CD4-positive, alpha-beta memory T cell (primary cell): ENCODE measurements around the gene ITSN2. TPM values are rescaled to one million over a fixed set of nuclear protein-coding genes. Genes with fewer than 3 reads are reported as not detected.

Source experiments
- CTCF ChIA-PET: fragments of 350-600 bp; sonication (Branson Sonifier 250); formaldehyde crosslinking; loops from one replicate; lab custom pipeline; 2021; ENCODE audit warnings: inconsistent platforms; ENCODE audit not compliant: partially characterized antibody; lab: Charles Lee
- POLR2A ChIA-PET: fragments of 350-600 bp; sonication (Branson Sonifier 250); formaldehyde crosslinking; loops from one replicate; lab custom pipeline; 2021; ENCODE audit not compliant: partially characterized antibody; lab: Charles Lee
- DNase-seq, 5 donors: peaks; one replicate each; pipeline versions ENCODE4 v3.0.0 to v3.0.0-alpha.2; 2020 to 2022; ENCODE audit warnings: mixed read lengths in 1 of 5
- H3K27ac ChIP-seq: one replicate; pipeline ENCODE4 v1.7.0; 2013; ENCODE audit warnings: low read depth, low read length
- H3K27me3 ChIP-seq: 2 replicates; pipeline ENCODE4 v1.7.0; 2013; ENCODE audit warnings: mild to moderate bottlenecking, low read length, moderate library complexity; ENCODE audit not compliant: insufficient read depth
- H3K36me3 ChIP-seq: 2 replicates; pipeline ENCODE4 v1.7.0; 2013; ENCODE audit warnings: mild to moderate bottlenecking, low read length, moderate library complexity; ENCODE audit not compliant: insufficient read depth
- H3K4me1 ChIP-seq: 2 replicates; pipeline ENCODE4 v1.7.0; 2013; ENCODE audit warnings: mild to moderate bottlenecking, low read length, moderate library complexity; ENCODE audit not compliant: insufficient read depth
- H3K4me3 ChIP-seq, 2 donors: one replicate each; pipeline ENCODE4 v1.7.0; 2013; ENCODE audit warnings: low read length in 2 of 2, mild to moderate bottlenecking in 1 of 2
- H3K9me3 ChIP-seq, 2 donors: one replicate each; pipeline ENCODE4 v1.7.0; 2013; ENCODE audit warnings: low read length in 2 of 2, control low read depth in 1 of 2; ENCODE audit not compliant: control insufficient read depth in 1 of 2
- H3K27ac Mint-ChIP-seq, 7 donors: one replicate each; pipeline ENCODE4 v1.8.0; 2020 to 2021; ENCODE audit warnings: mixed read lengths in 7 of 7, mild to moderate bottlenecking in 6 of 7, inconsistent platforms in 3 of 7, moderate library complexity in 3 of 7
- H3K27me3 Mint-ChIP-seq, 2 donors: one replicate each; pipeline ENCODE4 v1.8.0; 2020 to 2021; ENCODE audit warnings: mixed read lengths in 2 of 2
- H3K36me3 Mint-ChIP-seq, 2 donors: one replicate each; pipeline ENCODE4 v1.8.0; 2020 to 2021; ENCODE audit warnings: mixed read lengths in 2 of 2, inconsistent platforms in 1 of 2, mild to moderate bottlenecking in 1 of 2
- H3K4me1 Mint-ChIP-seq, 4 donors: one replicate each; pipeline ENCODE4 v1.8.0; 2020 to 2021; ENCODE audit warnings: mixed read lengths in 4 of 4, mild to moderate bottlenecking in 1 of 4
- H3K4me3 Mint-ChIP-seq, 8 donors: one replicate each; pipeline ENCODE4 v1.8.0; 2020 to 2021; ENCODE audit warnings: mixed read lengths in 8 of 8, mild to moderate bottlenecking in 7 of 8, moderate library complexity in 6 of 8, inconsistent platforms in 3 of 8
- H3K9me3 Mint-ChIP-seq, 8 donors: one replicate each; pipeline ENCODE4 v1.8.0; 2020 to 2021; ENCODE audit warnings: mixed read lengths in 8 of 8, mild to moderate bottlenecking in 5 of 8, inconsistent platforms in 3 of 8, moderate library complexity in 1 of 8
- intact Hi-C: fragments of 100-400 bp; cut with micrococcal nuclease; formaldehyde crosslinking; loops from one replicate; pipeline ENCODE4 v1.15.1; 2023
- polyA plus RNA-seq, 2 donors: library from polyadenylated mRNA; unstranded; fragments of 300-500 nt; fragmentation: Illumina TruSeq; gene quantifications; one replicate each; pipeline ENCODE4 v1.2.3, GENCODE V29; 2021
- total RNA-seq, 2 experiments: library from RNA; stranded (reverse); gene quantifications; one replicate each; pipeline ENCODE4 v1.2.3, GENCODE V29; 2021

The ITSN2 gene
- total and polyA plus RNA-seq, 4 experiments from 2014 or later, result 39.8 to 135 (median 102) TPM

GRCh38 chr2:24382363-24383073 lies 22.2 kb upstream of the ITSN2 start:
- peak in 4 of 5 donors; percentile 60 to 68 (median 64) for DNase-seq
- peaks cover 0 to 2% of the 10 kb centered on the region in 2 donors for H3K27me3 Mint-ChIP-seq
- H3K4me1 ChIP-seq, result no peaks in the 10 kb centered on the region
- no peak overlapping the region for H3K27ac ChIP-seq
- peaks cover 0 to 2% (median 0%) of the 10 kb centered on the region in 4 donors for H3K4me1 Mint-ChIP-seq
- H3K4me3 ChIP-seq, result no peak overlapping the region
- no peaks in the 10 kb centered on the region for H3K9me3 Mint-ChIP-seq
- H3K27ac Mint-ChIP-seq, result no peak overlapping the region
- H3K4me3 Mint-ChIP-seq, result no peak overlapping the region
- CTCF ChIA-PET, result interaction anchor here (0.6 to 1.4 kb wide), 3 partner anchors 74 to 107 kb away, joined by 3 to 5 read pairs (median 3); no protein-coding TSS in a partner anchor
- no peaks in the 10 kb centered on the region for H3K36me3 ChIP-seq
- POLR2A ChIA-PET, result no interaction called here
- H3K36me3 Mint-ChIP-seq, result no peaks in the 10 kb centered on the region
- H3K27me3 ChIP-seq, result no peaks in the 10 kb centered on the region
- intact Hi-C loops, result loop anchor here (1.0 to 10.0 kb wide), 6 partner anchors 80 to 558 kb away; partner anchors contain the start of gene TP53I3
- no peaks in the 10 kb centered on the region for H3K9me3 ChIP-seq

- CTCF ChIA-PET, result interaction anchor here (0.6 to 1.4 kb wide), 5 partner anchors 82 to 212 kb away, joined by 3 to 5 read pairs (median 3); no protein-coding TSS in a partner anchor
- intact Hi-C loops, result loop anchor here (5.0 to 10.0 kb wide), 3 partner anchors 79 to 556 kb away; no protein-coding TSS in a partner anchor
- Histone ChIP-seq H3K27ac (no peak overlapping the region), H3K36me3 (no peaks in the 10 kb centered on the region), H3K9me3 (no peaks in the 10 kb centered on the region), H3K4me1 (no peaks in the 10 kb centered on the region), H3K27me3 (no peaks in the 10 kb centered on the region), H3K4me3 (no peak overlapping the region)
- no peaks in the 10 kb centered on the region for H3K9me3 Mint-ChIP-seq
- H3K36me3 Mint-ChIP-seq, result no peaks in the 10 kb centered on the region
- POLR2A ChIA-PET, result no interaction called here
- no peak for DNase-seq
- H3K4me3 Mint-ChIP-seq, result no peak overlapping the region
- peaks cover 0 to 2% of the 10 kb centered on the region in 2 donors for H3K27me3 Mint-ChIP-seq
- no peak overlapping the region for H3K27ac Mint-ChIP-seq
- peaks cover 0 to 2% (median 0%) of the 10 kb centered on the region in 4 donors for H3K4me1 Mint-ChIP-seq
These were observed 20.5 kb upstream of the ITSN2 start for GRCh38 chr2:24380820-24381219.

GRCh38 chr2:24375349-24376087 lies 15.2 kb upstream of the ITSN2 start:
- H3K4me1 ChIP-seq, result no peaks in the 10 kb centered on the region
- Mint-ChIP-seq H3K9me3 (no peaks in the 10 kb centered on the region), H3K4me3 (no peak overlapping the region), H3K4me1 (no peaks in the 10 kb centered on the region), H3K27me3 (peaks cover 0 to 2% of the 10 kb centered on the region in 2 donors), H3K36me3 (no peaks in the 10 kb centered on the region), H3K27ac (no peak overlapping the region)
- ChIA-PET CTCF (no interaction called here), POLR2A (interaction anchor here (1.7 kb wide), 1 partner anchor 15 kb away, joined by 5 read pairs; the partner anchor contains the start of gene ITSN2)
- no peaks in the 10 kb centered on the region for H3K9me3 ChIP-seq
- H3K4me3 ChIP-seq, result no peak overlapping the region
- DNase-seq, result no peak
- H3K27ac ChIP-seq, result no peak overlapping the region
- intact Hi-C loops, result no loop called here
- H3K27me3 ChIP-seq, result no peaks in the 10 kb centered on the region
- no peaks in the 10 kb centered on the region for H3K36me3 ChIP-seq

GRCh38 chr2:24374301-24374700 lies 14.0 kb upstream of the ITSN2 start:
- Histone ChIP-seq H3K4me3 (no peak overlapping the region), H3K4me1 (no peaks in the 10 kb centered on the region), H3K36me3 (no peaks in the 10 kb centered on the region), H3K27me3 (no peaks in the 10 kb centered on the region), H3K9me3 (no peaks in the 10 kb centered on the region), H3K27ac (no peak overlapping the region)
- Mint-ChIP-seq H3K27ac (no peak overlapping the region), H3K4me3 (no peak overlapping the region), H3K4me1 (no peaks in the 10 kb centered on the region), H3K9me3 (no peaks in the 10 kb centered on the region), H3K36me3 (no peaks in the 10 kb centered on the region), H3K27me3 (peaks cover 0 to 2% of the 10 kb centered on the region in 2 donors)
- ChIA-PET POLR2A (interaction anchor here (1.7 kb wide), 2 partner anchors 14 to 15 kb away, joined by 3 to 5 read pairs; partner anchors contain the start of gene ITSN2), CTCF (no interaction called here)
- intact Hi-C loops, result no loop called here
- no peak for DNase-seq

GRCh38 chr2:24372033-24372432 lies 11.7 kb upstream of the ITSN2 start:
- Mint-ChIP-seq H3K4me3 (no peak overlapping the region), H3K27ac (no peak overlapping the region), H3K9me3 (no peaks in the 10 kb centered on the region), H3K36me3 (no peaks in the 10 kb centered on the region), H3K4me1 (no peaks in the 10 kb centered on the region), H3K27me3 (no peaks in the 10 kb centered on the region)
- POLR2A ChIA-PET, result interaction anchor here (1.2 kb wide), 1 partner anchor 12 kb away, joined by 4 read pairs; the partner anchor contains the start of gene ITSN2
- DNase-seq, result no peak
- Histone ChIP-seq H3K9me3 (no peaks in the 10 kb centered on the region), H3K27me3 (no peaks in the 10 kb centered on the region), H3K27ac (no peak overlapping the region), H3K4me1 (no peaks in the 10 kb centered on the region), H3K4me3 (no peak overlapping the region), H3K36me3 (no peaks in the 10 kb centered on the region)
- intact Hi-C loops, result no loop called here
- CTCF ChIA-PET, result interaction anchor here (1.2 kb wide), 1 partner anchor 37 kb away, joined by 3 read pairs; no protein-coding TSS in a partner anchor

- Mint-ChIP-seq H3K27ac (no peak overlapping the region), H3K9me3 (peaks cover 0 to 1% (median 0%) of the 10 kb centered on the region in 8 donors), H3K4me1 (peaks cover 3 to 5% (median 4%) of the 10 kb centered on the region in 4 donors), H3K36me3 (peaks cover 0 to 3% of the 10 kb centered on the region in 2 donors), H3K4me3 (no peak overlapping the region), H3K27me3 (no peaks in the 10 kb centered on the region)
- intact Hi-C loops, result no loop called here
- H3K9me3 ChIP-seq, result no peaks in the 10 kb centered on the region
- no peaks in the 10 kb centered on the region for H3K27me3 ChIP-seq
- ChIA-PET POLR2A (no interaction called here), CTCF (no interaction called here)
- H3K4me1 ChIP-seq, result peaks cover 4% of the 10 kb centered on the region
- DNase-seq, result no peak
- H3K27ac ChIP-seq, result no peak overlapping the region
- no peak overlapping the region for H3K4me3 ChIP-seq
- H3K36me3 ChIP-seq, result no peaks in the 10 kb centered on the region
These were observed 5.5 kb upstream of the ITSN2 start for GRCh38 chr2:24365826-24366225.

- Histone ChIP-seq H3K9me3 (no peaks in the 10 kb centered on the region), H3K36me3 (no peaks in the 10 kb centered on the region), H3K27ac (no peak overlapping the region), H3K4me1 (peaks cover 8% of the 10 kb centered on the region), H3K27me3 (no peaks in the 10 kb centered on the region), H3K4me3 (no peak overlapping the region)
- no peak for DNase-seq
- Mint-ChIP-seq H3K4me1 (peaks cover 3 to 7% (median 6%) of the 10 kb centered on the region in 4 donors), H3K27ac (peak overlapping the region in 1 of 7 donors; percentile 60), H3K36me3 (peaks cover 0 to 4% of the 10 kb centered on the region in 2 donors), H3K9me3 (peaks cover 0 to 1% (median 0%) of the 10 kb centered on the region in 8 donors), H3K27me3 (no peaks in the 10 kb centered on the region), H3K4me3 (no peak overlapping the region)
- ChIA-PET POLR2A (no interaction called here), CTCF (no interaction called here)
- intact Hi-C loops, result no loop called here
These were observed 4.7 kb upstream of the ITSN2 start for GRCh38 chr2:24365051-24365450.
